ENCODE data around the gene TM2D1.
"Not testable (repeated sequence)": the region's sequence is repeated elsewhere in the genome, so short reads cannot be mapped to it uniquely, and the experiment has no call there.

TM2D1 gene

GRCh38 chr1:61711969-61712368 lies 13.0 kb downstream of the TM2D1 start:
- DNase-seq = no peak

GRCh38 chr1:61711257-61711656 lies 13.7 kb downstream of the TM2D1 start:
- DNase-seq = not testable (repeated sequence)

- no peak for DNase-seq
These were observed 15.0 kb downstream of the TM2D1 start for GRCh38 chr1:61709908-61710289.

- DNase-seq = no peak
These were observed 15.7 kb downstream of the TM2D1 start for GRCh38 chr1:61708953-61709907.

GRCh38 chr1:61699911-61700851 lies 24.8 kb downstream of the TM2D1 start:
- DNase-seq = no peak

- DNase-seq = no peak
These were observed 32.7 kb downstream of the TM2D1 start for GRCh38 chr1:61692155-61692800.

- no peak for DNase-seq
These were observed 37.0 kb downstream of the TM2D1 start for GRCh38 chr1:61687901-61688300.

- no peak for DNase-seq
These were observed 42.0 kb downstream of the TM2D1 start for GRCh38 chr1:61682891-61683290.

- no peak for DNase-seq
These were observed 44.4 kb downstream of the TM2D1 start for GRCh38 chr1:61680500-61680899.

GRCh38 chr1:61676881-61677280 lies 48.1 kb downstream of the TM2D1 start:
- DNase-seq = not testable (repeated sequence)

GRCh38 chr1:61674221-61674620 lies 50.7 kb downstream of the TM2D1 start:
- no peak for DNase-seq

GRCh38 chr1:61672376-61672775 lies 52.6 kb downstream of the TM2D1 start:
- no peak for DNase-seq

- peak; percentile 63 for DNase-seq
These were observed 54.5 kb downstream of the TM2D1 start for GRCh38 chr1:61670445-61670844.

GRCh38 chr1:61670016-61670415 lies 54.9 kb downstream of the TM2D1 start:
- no peak for DNase-seq

GRCh38 chr1:61659061-61659460 lies 65.9 kb downstream of the TM2D1 start:
- no peak for DNase-seq

GRCh38 chr1:61655453-61655852 lies 69.5 kb downstream of the TM2D1 start:
- no peak for DNase-seq

- no peak for DNase-seq
These were observed 70.9 kb downstream of the TM2D1 start for GRCh38 chr1:61654067-61654466.

GRCh38 chr1:61648983-61649742 lies 75.8 kb downstream of the TM2D1 start:
- DNase-seq = no peak

GRCh38 chr1:61647142-61647541 lies 77.8 kb downstream of the TM2D1 start:
- no peak for DNase-seq

GRCh38 chr1:61645476-61645875 lies 79.5 kb downstream of the TM2D1 start:
- no peak for DNase-seq

- DNase-seq = no peak
These were observed 80.6 kb downstream of the TM2D1 start for GRCh38 chr1:61644303-61644702.
